Mesenchymal stem cell (in vitro differentiated cells and primary cell): ENCODE data around the gene OR9Q1. TPM values are rescaled to one million over a fixed set of nuclear protein-coding genes. Genes with fewer than 3 reads are reported as not detected.

Source experiments
- DNase-seq: peaks from one replicate; pipeline ENCODE4 v3.0.0-alpha.2; 2013
- H2AFZ ChIP-seq: one replicate; pipeline ENCODE4 v1.6.1; 2013; ENCODE audit warnings: low read depth, mild to moderate bottlenecking, control low read depth, inconsistent platforms, low read length, moderate library complexity
- H2AK5ac ChIP-seq: 2 replicates; pipeline ENCODE4 v1.6.1; 2013; ENCODE audit warnings: low read length, moderate library complexity, mild to moderate bottlenecking, inconsistent platforms; ENCODE audit not compliant: severe bottlenecking
- H2BK120ac ChIP-seq: one replicate; pipeline ENCODE4 v1.6.1; 2013; ENCODE audit warnings: low read depth, mild to moderate bottlenecking, inconsistent platforms, low read length, moderate library complexity
- H2BK12ac ChIP-seq, 2 experiments: one replicate each; pipeline ENCODE4 v1.6.1; 2013; ENCODE audit warnings: inconsistent platforms in 2 of 2, low read length in 2 of 2, mild to moderate bottlenecking in 2 of 2, moderate library complexity in 2 of 2, control low read depth in 1 of 2
- H2BK15ac ChIP-seq: one replicate; pipeline ENCODE4 v1.6.1; 2013; ENCODE audit warnings: mild to moderate bottlenecking, low read depth, inconsistent platforms; ENCODE audit not compliant: poor library complexity, severe bottlenecking
- H2BK5ac ChIP-seq: 2 replicates; pipeline ENCODE4 v1.6.1; 2013; ENCODE audit warnings: low read depth, mild to moderate bottlenecking, low read length, control low read depth, inconsistent platforms; ENCODE audit not compliant: poor library complexity, severe bottlenecking
- H3K14ac ChIP-seq, 2 experiments: one replicate each; pipeline ENCODE4 v1.6.1; 2013; ENCODE audit warnings: inconsistent platforms in 2 of 2, low read length in 2 of 2, control low read depth in 1 of 2, mild to moderate bottlenecking in 1 of 2, moderate library complexity in 1 of 2
- H3K18ac ChIP-seq, 2 experiments: one replicate each; pipeline ENCODE4 v1.6.1; 2013; ENCODE audit warnings: inconsistent platforms in 2 of 2, low read length in 2 of 2, control low read depth in 1 of 2, low read depth in 1 of 2, mild to moderate bottlenecking in 1 of 2
- H3K23ac ChIP-seq, 2 experiments: one replicate each; pipeline ENCODE4 v1.6.1; 2013; ENCODE audit warnings: inconsistent platforms in 2 of 2, low read length in 2 of 2, mild to moderate bottlenecking in 2 of 2, moderate library complexity in 2 of 2, control low read depth in 1 of 2
- H3K27ac ChIP-seq: 2 replicates; pipeline ENCODE4 v1.5.1; 2013; ENCODE audit warnings: mild to moderate bottlenecking, moderate library complexity, low read length, control low read depth, inconsistent platforms; ENCODE audit not compliant: poor library complexity, severe bottlenecking
- H3K27me3 ChIP-seq, 2 experiments: 2 replicates each; pipeline versions ENCODE4 v1.6.1 to v1.7.0; 2013; ENCODE audit warnings: low read length in 2 of 2, mild to moderate bottlenecking in 2 of 2, moderate library complexity in 2 of 2, control low read depth in 1 of 2, inconsistent platforms in 1 of 2; ENCODE audit not compliant: control insufficient read depth in 1 of 2, insufficient read depth in 1 of 2
- H3K36me3 ChIP-seq, 2 experiments: 2 replicates each; pipeline versions ENCODE4 v1.6.1 to v1.7.0; 2013; ENCODE audit warnings: low read length in 2 of 2, control low read depth in 1 of 2, inconsistent platforms in 1 of 2, low read depth in 1 of 2, mild to moderate bottlenecking in 1 of 2; ENCODE audit not compliant: insufficient read depth in 2 of 2, control insufficient read depth in 1 of 2
- H3K4ac ChIP-seq, 2 experiments: one replicate each; pipeline ENCODE4 v1.6.1; 2013; ENCODE audit warnings: inconsistent platforms in 2 of 2, low read length in 2 of 2, mild to moderate bottlenecking in 2 of 2, moderate library complexity in 2 of 2, control low read depth in 1 of 2, low read depth in 1 of 2
- H3K4me1 ChIP-seq: 2 replicates; pipeline ENCODE4 v1.6.1; 2013; ENCODE audit warnings: low read depth, low read length, control low read depth; ENCODE audit not compliant: control insufficient read depth, insufficient read depth
- H3K4me2 ChIP-seq: 2 replicates; pipeline ENCODE4 v1.6.1; 2013; ENCODE audit warnings: low read length, mild to moderate bottlenecking, inconsistent platforms; ENCODE audit not compliant: poor library complexity, severe bottlenecking
- H3K4me3 ChIP-seq, 2 experiments: 2 replicates each; pipeline versions ENCODE4 v1.5.1 to v1.7.0; 2013; ENCODE audit warnings: low read length in 2 of 2, mild to moderate bottlenecking in 2 of 2, control low read depth in 1 of 2, low read depth in 1 of 2; ENCODE audit not compliant: insufficient read depth in 1 of 2
- H3K79me1 ChIP-seq: replicated peaks from 2 replicates; pipeline ENCODE4 v1.6.1; 2013; ENCODE audit warnings: mild to moderate bottlenecking, control low read depth, low read length, inconsistent platforms; ENCODE audit not compliant: poor library complexity, severe bottlenecking
- H3K9ac ChIP-seq: 2 replicates; pipeline ENCODE4 v1.7.0; 2013; ENCODE audit warnings: mild to moderate bottlenecking, low read length, moderate library complexity
- H3K9me3 ChIP-seq: 2 replicates; pipeline ENCODE4 v1.7.0; 2013; ENCODE audit warnings: mild to moderate bottlenecking, low read length; ENCODE audit not compliant: control insufficient read depth
- H4K8ac ChIP-seq: one replicate; pipeline ENCODE4 v1.6.1; 2013; ENCODE audit warnings: inconsistent platforms, mild to moderate bottlenecking, low read length, moderate library complexity
- H4K91ac ChIP-seq: one replicate; pipeline ENCODE4 v1.6.1; 2013; ENCODE audit warnings: mild to moderate bottlenecking, low read length, inconsistent platforms
- WGBS: methylation state at CpG from one replicate; pipeline ENCODE4 v1.1.7; 2013; ENCODE audit warnings: mixed read lengths; 5-methylcytosine and 5-hydroxymethylcytosine counted together
- small RNA-seq: library from polyadenylated mRNA; stranded (forward); fragments of <200 nt; extraction: miRNeasy Mini kit (QIAGEN cat#:217004); gene quantifications from one replicate; pipeline ENCODE3, GENCODE V24; 2013; ENCODE audit warnings: low read depth

OR9Q1 gene

DNA sequence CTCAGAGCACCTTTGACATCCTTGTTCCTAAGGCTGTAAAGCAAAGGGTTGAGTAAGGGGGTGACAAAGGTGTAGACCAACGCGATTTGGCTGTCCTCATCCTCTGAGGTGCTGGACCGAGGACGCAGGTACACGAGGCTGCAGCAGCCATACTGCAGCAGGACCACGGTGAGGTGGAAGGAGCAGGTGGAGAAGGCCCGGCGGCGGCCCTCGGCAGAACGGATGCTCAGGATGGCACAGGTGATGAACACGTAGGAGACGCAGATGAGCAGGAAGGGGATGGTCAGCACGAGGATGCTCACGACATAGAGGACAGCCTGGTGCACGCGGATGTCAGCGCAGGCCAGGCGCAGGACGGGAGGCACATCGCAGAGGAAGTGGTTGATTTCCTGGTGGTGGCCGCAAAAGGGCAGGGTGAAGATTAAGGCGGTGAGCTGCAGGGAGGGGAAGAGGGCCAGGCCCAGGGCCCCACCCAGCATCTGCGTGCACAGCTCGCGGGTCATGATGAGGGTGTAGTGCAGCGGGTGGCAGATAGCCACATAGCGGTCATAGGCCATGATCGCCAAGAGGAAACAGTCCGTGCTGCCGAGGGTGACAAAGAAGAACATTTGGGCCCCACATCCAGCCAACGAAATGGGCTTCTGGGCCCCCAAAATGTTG, 204.4 kb downstream of the OR9Q1 start:
- no peak overlapping the region for H4K8ac ChIP-seq
- no peak overlapping the region for H2BK5ac ChIP-seq
- no peaks in the 10 kb centered on the region for H3K4me1 ChIP-seq
- no peak overlapping the region for H2BK15ac ChIP-seq
- no peak overlapping the region for H3K4ac ChIP-seq
- no peak overlapping the region for H3K18ac ChIP-seq
- H3K27me3 ChIP-seq = no peaks in the 10 kb centered on the region
- no peak overlapping the region for H2BK12ac ChIP-seq
- no peak overlapping the region for H3K4me2 ChIP-seq
- no peak overlapping the region for H4K91ac ChIP-seq
- no peaks in the 10 kb centered on the region for H3K9me3 ChIP-seq
- H3K14ac ChIP-seq = no peak overlapping the region
- no peak overlapping the region for H2AK5ac ChIP-seq
- no peaks in the 10 kb centered on the region for H3K79me1 ChIP-seq
- no peak overlapping the region for H2AFZ ChIP-seq
- H2BK120ac ChIP-seq = no peak overlapping the region
- H3K27ac ChIP-seq = no peak overlapping the region
- WGBS = 88% methylated on average over 32 of the region's 32 CpGs
- H3K23ac ChIP-seq = no peak overlapping the region
- peak overlapping the region in 1 of 2 experiments; percentile 14 for H3K4me3 ChIP-seq
- no peak for DNase-seq
- no peak overlapping the region for H3K9ac ChIP-seq
- H3K36me3 ChIP-seq = no peaks in the 10 kb centered on the region

Small RNA genes within 50 kb of the gene (small RNA-seq; reads per million reads assigned to genes)
- not detected for gene RNU6-899P
